GM12873 (cell line): Measurements from ENCODE around the gene PCCA.

ENCODE experiments used
- TF ChIP-seq, protein P1 (sequence below): IDR thresholded peaks from 2 replicates; pipeline ENCODE4 v1.5.1; 2012; ENCODE audit warnings: low read depth, mild to moderate bottlenecking, moderate library complexity, low read length, control low read depth; ENCODE audit not compliant: insufficient read depth; ENCODE audit errors: missing control alignments

The PCCA gene

DNA sequence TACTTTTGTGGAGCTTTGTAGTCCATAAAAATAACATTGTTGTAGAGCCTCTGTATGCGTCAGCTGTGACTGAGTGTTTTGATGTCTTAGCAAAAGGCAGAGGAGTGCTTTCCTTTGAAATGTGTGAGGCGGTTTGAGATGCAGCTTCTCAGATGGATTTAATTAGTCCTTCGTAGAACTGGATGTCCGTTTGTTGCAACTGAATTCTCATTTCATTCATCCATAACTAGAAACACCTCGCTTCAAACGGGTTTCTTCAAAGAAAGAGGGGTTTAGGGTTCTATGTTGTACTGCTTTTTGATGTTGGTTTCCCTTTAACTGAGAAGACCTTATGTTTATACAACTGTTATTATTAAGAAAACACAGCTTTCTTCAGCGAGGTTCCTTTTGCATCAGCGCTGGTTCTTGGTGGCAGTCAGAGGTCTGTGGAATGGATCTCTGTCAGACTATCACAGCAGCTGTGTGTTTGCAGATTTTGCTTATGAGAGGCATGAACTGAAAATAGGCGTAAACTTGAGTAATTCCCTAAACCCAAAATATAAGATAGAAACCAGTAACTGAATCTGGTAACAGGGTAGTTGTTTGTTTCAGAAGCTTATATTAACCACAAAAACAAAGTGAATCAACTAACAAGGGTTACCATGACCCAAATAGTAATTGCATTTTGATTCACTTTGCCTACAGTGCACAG lies 305.3 kb downstream of the PCCA start:
- TF ChIP-seq, protein P1, sequence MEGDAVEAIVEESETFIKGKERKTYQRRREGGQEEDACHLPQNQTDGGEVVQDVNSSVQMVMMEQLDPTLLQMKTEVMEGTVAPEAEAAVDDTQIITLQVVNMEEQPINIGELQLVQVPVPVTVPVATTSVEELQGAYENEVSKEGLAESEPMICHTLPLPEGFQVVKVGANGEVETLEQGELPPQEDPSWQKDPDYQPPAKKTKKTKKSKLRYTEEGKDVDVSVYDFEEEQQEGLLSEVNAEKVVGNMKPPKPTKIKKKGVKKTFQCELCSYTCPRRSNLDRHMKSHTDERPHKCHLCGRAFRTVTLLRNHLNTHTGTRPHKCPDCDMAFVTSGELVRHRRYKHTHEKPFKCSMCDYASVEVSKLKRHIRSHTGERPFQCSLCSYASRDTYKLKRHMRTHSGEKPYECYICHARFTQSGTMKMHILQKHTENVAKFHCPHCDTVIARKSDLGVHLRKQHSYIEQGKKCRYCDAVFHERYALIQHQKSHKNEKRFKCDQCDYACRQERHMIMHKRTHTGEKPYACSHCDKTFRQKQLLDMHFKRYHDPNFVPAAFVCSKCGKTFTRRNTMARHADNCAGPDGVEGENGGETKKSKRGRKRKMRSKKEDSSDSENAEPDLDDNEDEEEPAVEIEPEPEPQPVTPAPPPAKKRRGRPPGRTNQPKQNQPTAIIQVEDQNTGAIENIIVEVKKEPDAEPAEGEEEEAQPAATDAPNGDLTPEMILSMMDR, result no peak

DNA sequence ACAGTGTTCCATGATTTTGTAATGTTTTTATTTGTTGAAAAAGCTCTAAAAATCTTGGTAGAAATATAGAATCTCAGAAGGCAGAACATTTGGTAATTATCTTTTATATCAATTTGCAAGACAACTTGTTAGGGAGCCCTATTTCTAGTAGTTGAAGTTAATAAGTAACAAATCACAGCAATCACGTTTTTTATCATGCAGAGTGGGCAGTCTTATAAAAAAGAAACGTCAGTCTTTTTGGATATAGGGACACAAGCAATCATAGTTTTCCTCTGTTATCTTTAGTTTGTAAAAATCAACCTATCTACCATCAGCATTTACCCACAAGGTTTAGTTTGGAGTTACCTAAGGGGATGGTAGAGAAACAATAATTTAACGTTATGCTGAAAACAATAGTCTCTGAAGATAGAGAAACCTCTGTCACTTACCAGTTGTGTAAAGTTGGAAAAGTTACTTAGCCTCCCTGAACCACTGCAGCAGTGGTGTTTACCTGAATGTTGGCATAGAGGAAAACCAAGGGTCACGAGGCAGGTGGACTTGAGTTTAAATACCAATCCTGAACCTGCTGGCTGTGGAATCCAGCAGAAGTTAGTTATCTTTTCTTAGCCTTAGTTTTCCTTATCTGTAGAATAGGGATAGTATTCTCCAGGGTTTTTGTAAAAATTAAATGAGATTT lies 306.9 kb downstream of the PCCA start:
- TF ChIP-seq, protein P1, result no peak

- TF ChIP-seq, protein P1, result no peak
These were observed 307.9 kb downstream of the PCCA start for GRCh38 chr13:100396776-100397175.

DNA sequence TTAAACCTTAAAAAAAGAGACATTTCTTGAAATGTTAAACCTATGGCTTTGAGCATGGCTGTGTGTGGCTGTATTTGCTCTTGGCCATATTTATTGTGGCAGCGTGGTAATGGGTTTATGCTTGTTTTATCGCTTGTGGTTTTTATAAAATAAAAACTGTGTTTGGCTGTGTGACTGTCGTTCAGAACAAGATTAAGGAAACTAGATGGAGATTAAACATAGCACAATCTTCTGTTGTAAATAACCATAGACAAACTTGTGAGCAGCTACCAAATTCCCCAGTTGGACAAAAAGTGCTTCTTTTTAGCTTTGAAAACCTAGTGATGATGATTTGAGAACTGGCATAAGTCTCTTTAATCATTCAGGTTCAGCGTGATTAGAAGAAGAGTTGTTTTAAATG lies 308.7 kb downstream of the PCCA start:
- TF ChIP-seq, protein P1, result no peak

DNA sequence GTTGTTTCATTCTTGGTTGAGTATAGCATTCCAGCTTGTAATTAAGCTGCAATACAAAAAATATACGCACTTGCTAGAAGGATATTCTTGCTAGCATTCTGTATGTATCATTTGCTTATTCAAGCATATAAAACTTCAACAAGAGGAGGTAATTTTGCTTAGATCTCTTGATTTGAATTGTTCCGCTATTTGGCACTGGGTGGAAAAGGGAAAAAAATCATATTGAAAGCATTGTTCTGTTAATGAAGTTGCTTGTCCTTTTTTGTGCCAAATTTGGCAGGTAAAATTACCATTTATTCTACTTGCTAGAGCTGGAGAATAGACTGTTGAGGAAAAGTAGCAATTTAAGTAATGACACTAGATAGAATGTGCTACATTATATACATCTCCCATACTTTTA lies 309.5 kb downstream of the PCCA start:
- TF ChIP-seq, protein P1, result no peak

DNA sequence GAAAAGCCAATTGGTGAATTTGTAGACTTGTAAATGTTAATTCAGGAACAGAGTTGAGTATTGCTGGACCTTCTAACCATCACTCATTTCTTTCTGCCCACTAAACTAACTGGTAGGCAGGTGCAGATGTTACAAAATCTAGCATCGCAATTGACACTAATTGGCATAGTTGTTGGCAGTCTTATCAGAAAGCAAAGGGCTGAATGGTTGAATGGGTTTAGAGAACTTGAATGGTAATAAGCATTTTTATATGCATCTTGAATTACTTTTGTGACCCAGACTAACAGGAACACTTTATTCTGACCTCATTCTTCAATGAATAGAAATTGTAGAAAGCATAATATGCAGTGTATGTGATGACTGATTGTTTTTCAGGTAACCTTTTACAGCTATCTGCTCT lies 310.6 kb downstream of the PCCA start:
- TF ChIP-seq, protein P1, result no peak

DNA sequence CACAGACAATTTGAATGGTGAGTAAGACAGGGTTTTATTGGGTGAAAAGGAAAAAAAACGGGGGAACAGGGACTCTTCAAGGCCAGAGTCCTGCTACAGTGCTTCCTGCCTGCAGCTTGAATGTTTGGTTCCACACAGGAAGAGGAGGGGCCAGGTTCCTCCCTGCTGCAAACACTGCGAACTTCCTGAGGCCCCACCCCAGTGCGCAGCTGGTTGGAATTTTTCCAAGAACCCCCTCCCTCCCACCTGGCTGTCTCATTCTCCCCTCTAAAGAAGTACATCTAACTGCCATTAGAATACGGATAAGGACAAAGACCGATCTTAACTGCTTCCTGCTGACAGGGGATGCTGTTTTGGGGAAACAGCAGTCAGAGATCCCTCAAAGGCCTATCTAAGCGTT lies 314.8 kb downstream of the PCCA start:
- TF ChIP-seq, protein P1, result no peak
